Neural cell (in vitro differentiated cells): Measurements from ENCODE around the gene MARK4. TPM values are rescaled to one million over a fixed set of nuclear protein-coding genes. Genes with fewer than 3 reads are reported as not detected.

Experiments used
- H2AFZ ChIP-seq: fragments of 200-600, 300-800 bp; sonication (generic), shearing (Covaris generic); 2 replicates; pipeline ENCODE4 v1.6.0; 2014; ENCODE audit warnings: low read depth, mild to moderate bottlenecking, antibody characterized with exemption, low read length, moderate library complexity
- H3F3A ChIP-seq: fragments of 200-600 bp; shearing (Covaris generic); 2 replicates; pipeline ENCODE4 v1.6.1; 2016; ENCODE audit warnings: mild to moderate bottlenecking, moderate library complexity, mixed read lengths, antibody characterized with exemption, low read length; ENCODE audit not compliant: insufficient read depth, poor library complexity, severe bottlenecking
- H3K27ac ChIP-seq: fragments of 200-600, 300-800 bp; sonication (generic), shearing (Covaris generic); 2 replicates; pipeline ENCODE4 v1.5.1; 2014; ENCODE audit warnings: mild to moderate bottlenecking, low read length, moderate library complexity
- H3K27me3 ChIP-seq: fragments of 300-800, 200-600 bp; sonication (generic), shearing (Covaris generic); 2 replicates; pipeline ENCODE4 v1.6.0; 2014; ENCODE audit warnings: mild to moderate bottlenecking, low read depth, low read length, moderate library complexity; ENCODE audit not compliant: insufficient read depth
- H3K36me3 ChIP-seq: fragments of 300-800, 200-600 bp; sonication (generic), shearing (Covaris generic); 2 replicates; pipeline ENCODE4 v1.5.1; 2014; ENCODE audit warnings: mild to moderate bottlenecking, antibody characterized with exemption, low read length, moderate library complexity; ENCODE audit not compliant: insufficient read depth
- H3K4me2 ChIP-seq: fragments of 300-800, 200-600 bp; sonication (generic), shearing (Covaris generic); 2 replicates; pipeline ENCODE4 v1.6.0; 2014; ENCODE audit warnings: mild to moderate bottlenecking, low read length
- H3K4me3 ChIP-seq: fragments of 300-800, 200-600 bp; sonication (generic), shearing (Covaris generic); 2 replicates; pipeline ENCODE4 v1.5.1; 2014; ENCODE audit warnings: mild to moderate bottlenecking, low read length, moderate library complexity
- H3K79me2 ChIP-seq: fragments of 200-600 bp; shearing (Covaris generic); replicated peaks from 2 replicates; pipeline ENCODE4 v1.6.0; 2014; ENCODE audit warnings: mild to moderate bottlenecking, low read length, moderate library complexity; ENCODE audit not compliant: insufficient read depth
- H3K9ac ChIP-seq: fragments of 300-800, 200-600 bp; sonication (generic), shearing (Covaris generic); 2 replicates; pipeline ENCODE4 v1.6.1; 2016; ENCODE audit warnings: mild to moderate bottlenecking, low read length, mixed read lengths
- H3K9me2 ChIP-seq: fragments of 200-600 bp; shearing (Covaris generic); 2 replicates; pipeline ENCODE4 v1.6.1; 2016; ENCODE audit warnings: mild to moderate bottlenecking, low read length, mixed read lengths; ENCODE audit not compliant: insufficient read depth
- H3K9me3 ChIP-seq: fragments of 200-600, 300-800 bp; sonication (generic), shearing (Covaris generic); 2 replicates; pipeline ENCODE4 v1.6.1; 2016; ENCODE audit warnings: mild to moderate bottlenecking, mixed run types, low read length, moderate library complexity, mixed read lengths
- H4K20me1 ChIP-seq: fragments of 200-600 bp; shearing (Covaris generic); 2 replicates; pipeline ENCODE4 v1.6.1; 2016; ENCODE audit warnings: mild to moderate bottlenecking, mixed run types; ENCODE audit not compliant: insufficient read depth
- EP300 ChIP-seq: fragments of 450-650 bp; conservative IDR thresholded peaks from 2 replicates; pipeline ENCODE4 v1.6.1; 2014; ENCODE audit warnings: antibody characterized with exemption, mild to moderate bottlenecking, moderate library complexity; ENCODE audit not compliant: poor library complexity, severe bottlenecking
- EZH2 ChIP-seq: fragments of 200-600, 300-800 bp; shearing (Covaris generic), sonication (generic); IDR thresholded peaks from 2 replicates; pipeline ENCODE4 v1.6.1; 2014; ENCODE audit warnings: antibody characterized with exemption, low read length, borderline replicate concordance, mild to moderate bottlenecking; ENCODE audit not compliant: insufficient read depth, poor library complexity, severe bottlenecking
- MXI1 ChIP-seq: fragments of 450-650 bp; conservative IDR thresholded peaks from 2 replicates; pipeline ENCODE4 v1.6.1; 2014; ENCODE audit warnings: antibody characterized with exemption, mild to moderate bottlenecking; ENCODE audit not compliant: poor library complexity, severe bottlenecking
- POLR2AphosphoS5 ChIP-seq: IDR thresholded peaks from 2 replicates; pipeline ENCODE4 v1.6.1; 2012
- RAD21 ChIP-seq: fragments of 450-650 bp; conservative IDR thresholded peaks from 2 replicates; pipeline ENCODE4 v1.6.1; 2014; ENCODE audit warnings: antibody characterized with exemption, mild to moderate bottlenecking, moderate library complexity
- SMC3 ChIP-seq: fragments of 450-650 bp; conservative IDR thresholded peaks from 2 replicates; pipeline ENCODE4 v1.6.1; 2014; ENCODE audit warnings: antibody characterized with exemption, mild to moderate bottlenecking, moderate library complexity; ENCODE audit not compliant: poor library complexity
- TAF1 ChIP-seq: IDR thresholded peaks from 2 replicates; pipeline ENCODE4 v1.6.1; 2012; ENCODE audit warnings: low read depth
- polyA plus RNA-seq: library from polyadenylated mRNA; depleted of rRNA; stranded (reverse); fragments of >200 nt; gene quantifications from 2 replicates; pipeline ENCODE4 v1.2.3, GENCODE V29; 2014
- TF ChIP-seq, protein P1 (sequence below): IDR thresholded peaks from 2 replicates; pipeline ENCODE4 v1.6.1; 2012; ENCODE audit warnings: borderline replicate concordance
- TF ChIP-seq, protein P2 (sequence below): fragments of 450-650 bp; IDR thresholded peaks from 2 replicates; pipeline ENCODE4 v1.5.1; 2014; ENCODE audit warnings: antibody characterized with exemption, mild to moderate bottlenecking, moderate library complexity; ENCODE audit not compliant: poor library complexity, severe bottlenecking

The MARK4 gene
- polyA plus RNA-seq, 1 donor from 2014 or later, result 11.6 TPM

DNA sequence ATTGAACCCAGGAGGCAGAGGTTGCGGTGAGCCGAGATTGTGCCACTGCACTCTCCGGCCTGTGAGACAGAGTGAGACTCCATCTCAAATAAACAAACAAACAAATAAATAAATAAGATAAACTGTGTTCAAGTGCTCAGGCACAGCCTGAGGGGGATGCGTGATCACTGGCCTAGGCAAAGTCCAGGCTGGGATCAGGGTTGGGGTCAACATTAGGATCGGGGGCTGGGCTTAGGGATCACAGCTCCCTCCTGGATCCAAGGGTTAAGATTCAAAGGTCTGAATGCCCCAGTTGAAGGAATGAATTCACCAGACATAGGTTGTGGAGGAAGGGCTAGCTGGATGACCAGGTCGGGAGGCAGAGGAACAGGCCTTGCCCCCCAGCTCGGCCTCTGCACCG lies 3.9 kb upstream of the MARK4 start:
- H4K20me1 ChIP-seq, result no peaks in the 10 kb centered on the region
- no peak overlapping the region for H3K4me3 ChIP-seq
- H3F3A ChIP-seq, result no peaks in the 10 kb centered on the region
- no peaks in the 10 kb centered on the region for H3K9me2 ChIP-seq
- no peak overlapping the region for H2AFZ ChIP-seq
- no peak overlapping the region for H3K9ac ChIP-seq
- H3K36me3 ChIP-seq, result no peaks in the 10 kb centered on the region
- H3K9me3 ChIP-seq, result no peaks in the 10 kb centered on the region
- no peak overlapping the region for H3K27ac ChIP-seq
- no peak for TF ChIP-seq RAD21
- TF ChIP-seq, protein P1, sequence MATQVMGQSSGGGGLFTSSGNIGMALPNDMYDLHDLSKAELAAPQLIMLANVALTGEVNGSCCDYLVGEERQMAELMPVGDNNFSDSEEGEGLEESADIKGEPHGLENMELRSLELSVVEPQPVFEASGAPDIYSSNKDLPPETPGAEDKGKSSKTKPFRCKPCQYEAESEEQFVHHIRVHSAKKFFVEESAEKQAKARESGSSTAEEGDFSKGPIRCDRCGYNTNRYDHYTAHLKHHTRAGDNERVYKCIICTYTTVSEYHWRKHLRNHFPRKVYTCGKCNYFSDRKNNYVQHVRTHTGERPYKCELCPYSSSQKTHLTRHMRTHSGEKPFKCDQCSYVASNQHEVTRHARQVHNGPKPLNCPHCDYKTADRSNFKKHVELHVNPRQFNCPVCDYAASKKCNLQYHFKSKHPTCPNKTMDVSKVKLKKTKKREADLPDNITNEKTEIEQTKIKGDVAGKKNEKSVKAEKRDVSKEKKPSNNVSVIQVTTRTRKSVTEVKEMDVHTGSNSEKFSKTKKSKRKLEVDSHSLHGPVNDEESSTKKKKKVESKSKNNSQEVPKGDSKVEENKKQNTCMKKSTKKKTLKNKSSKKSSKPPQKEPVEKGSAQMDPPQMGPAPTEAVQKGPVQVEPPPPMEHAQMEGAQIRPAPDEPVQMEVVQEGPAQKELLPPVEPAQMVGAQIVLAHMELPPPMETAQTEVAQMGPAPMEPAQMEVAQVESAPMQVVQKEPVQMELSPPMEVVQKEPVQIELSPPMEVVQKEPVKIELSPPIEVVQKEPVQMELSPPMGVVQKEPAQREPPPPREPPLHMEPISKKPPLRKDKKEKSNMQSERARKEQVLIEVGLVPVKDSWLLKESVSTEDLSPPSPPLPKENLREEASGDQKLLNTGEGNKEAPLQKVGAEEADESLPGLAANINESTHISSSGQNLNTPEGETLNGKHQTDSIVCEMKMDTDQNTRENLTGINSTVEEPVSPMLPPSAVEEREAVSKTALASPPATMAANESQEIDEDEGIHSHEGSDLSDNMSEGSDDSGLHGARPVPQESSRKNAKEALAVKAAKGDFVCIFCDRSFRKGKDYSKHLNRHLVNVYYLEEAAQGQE, result no peak
- TF ChIP-seq, protein P2, sequence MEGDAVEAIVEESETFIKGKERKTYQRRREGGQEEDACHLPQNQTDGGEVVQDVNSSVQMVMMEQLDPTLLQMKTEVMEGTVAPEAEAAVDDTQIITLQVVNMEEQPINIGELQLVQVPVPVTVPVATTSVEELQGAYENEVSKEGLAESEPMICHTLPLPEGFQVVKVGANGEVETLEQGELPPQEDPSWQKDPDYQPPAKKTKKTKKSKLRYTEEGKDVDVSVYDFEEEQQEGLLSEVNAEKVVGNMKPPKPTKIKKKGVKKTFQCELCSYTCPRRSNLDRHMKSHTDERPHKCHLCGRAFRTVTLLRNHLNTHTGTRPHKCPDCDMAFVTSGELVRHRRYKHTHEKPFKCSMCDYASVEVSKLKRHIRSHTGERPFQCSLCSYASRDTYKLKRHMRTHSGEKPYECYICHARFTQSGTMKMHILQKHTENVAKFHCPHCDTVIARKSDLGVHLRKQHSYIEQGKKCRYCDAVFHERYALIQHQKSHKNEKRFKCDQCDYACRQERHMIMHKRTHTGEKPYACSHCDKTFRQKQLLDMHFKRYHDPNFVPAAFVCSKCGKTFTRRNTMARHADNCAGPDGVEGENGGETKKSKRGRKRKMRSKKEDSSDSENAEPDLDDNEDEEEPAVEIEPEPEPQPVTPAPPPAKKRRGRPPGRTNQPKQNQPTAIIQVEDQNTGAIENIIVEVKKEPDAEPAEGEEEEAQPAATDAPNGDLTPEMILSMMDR, result no peak
- TF ChIP-seq TAF1, result no peak
- TF ChIP-seq EZH2, result no peak
- no peak for TF ChIP-seq SMC3
- TF ChIP-seq EP300, result no peak
- no peak for TF ChIP-seq POLR2AphosphoS5
- no peak for TF ChIP-seq MXI1
- H3K4me2 ChIP-seq, result no peak overlapping the region
- H3K27me3 ChIP-seq, result no peaks in the 10 kb centered on the region
- peaks cover 10% of the 10 kb centered on the region for H3K79me2 ChIP-seq

DNA sequence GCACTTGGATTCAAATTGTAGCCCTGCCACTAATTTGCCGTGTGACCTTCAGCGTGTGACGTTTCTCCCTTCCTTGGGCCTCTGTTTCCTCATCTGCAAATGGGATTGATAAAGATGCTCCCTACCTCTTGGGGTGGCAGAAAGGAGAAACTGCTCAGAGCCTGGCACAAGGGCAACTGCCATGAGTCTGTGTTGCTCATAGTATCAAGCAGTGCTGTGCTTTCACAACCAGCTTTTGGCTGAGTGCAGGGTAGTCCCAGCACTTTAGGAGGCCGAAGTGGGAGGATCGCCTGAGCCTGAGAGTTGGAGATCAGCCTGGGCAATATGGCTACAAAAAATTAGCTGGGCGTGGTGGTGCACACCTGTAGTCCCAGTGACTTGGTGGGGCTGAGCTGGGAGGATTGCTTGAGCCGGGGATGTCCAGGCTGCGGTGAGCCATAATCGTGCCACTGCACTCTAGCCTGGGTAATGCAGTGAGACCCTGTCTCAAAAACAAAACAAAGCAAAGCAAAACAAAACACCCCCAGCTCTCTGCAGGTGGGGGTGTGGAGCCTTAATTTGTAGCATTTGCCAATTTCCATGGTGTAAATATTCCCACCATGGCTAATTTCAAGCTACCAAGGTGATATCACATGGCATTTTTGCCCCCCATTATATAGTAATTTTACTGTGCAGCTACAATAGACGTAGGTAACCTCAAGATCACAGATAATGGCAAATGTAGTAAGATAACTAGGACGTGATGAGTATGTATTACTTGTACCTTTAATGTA lies 1.6 kb upstream of the MARK4 start:
- Histone ChIP-seq H3K9ac (no peak overlapping the region), H3K27me3 (no peaks in the 10 kb centered on the region), H3K4me3 (peak overlapping the region; percentile 87), H3K36me3 (no peaks in the 10 kb centered on the region), H3K27ac (no peak overlapping the region), H3K9me2 (no peaks in the 10 kb centered on the region), H4K20me1 (no peaks in the 10 kb centered on the region), H3F3A (no peaks in the 10 kb centered on the region), H3K79me2 (peaks cover 10% of the 10 kb centered on the region), H3K9me3 (no peaks in the 10 kb centered on the region), H3K4me2 (no peak overlapping the region), H2AFZ (no peak overlapping the region)
- TF ChIP-seq MXI1 (no peak), RAD21 (no peak), TAF1 (no peak), EP300 (no peak), SMC3 (no peak), POLR2AphosphoS5 (no peak), EZH2 (no peak)
- TF ChIP-seq, protein P1, result no peak
- TF ChIP-seq, protein P2, result no peak
